OCI-M2 (cell line): Measurements from ENCODE around the gene PRPS1L1.

Experiments
- DNase-seq: peaks from one replicate; lab custom pipeline; 2025; ENCODE audit not compliant: unreplicated experiment; lab: John Stamatoyannopoulos, UW

Gene PRPS1L1

GRCh38 chr7:18027628-18028027 lies at the start of gene PRPS1L1:
Gene PRPS1L1 (minus strand): TSS chr7:18027846.
- no peak for DNase-seq

- DNase-seq = no peak
Measured at GRCh38 chr7:18076461-18076860, 48.8 kb upstream of the PRPS1L1 start.

- DNase-seq = no peak
Measured at GRCh38 chr7:18068745-18069144, 41.1 kb upstream of the PRPS1L1 start.

- no peak for DNase-seq
Measured at GRCh38 chr7:18064242-18064838, 36.7 kb upstream of the PRPS1L1 start.

GRCh38 chr7:18063149-18063901 lies 35.7 kb upstream of the PRPS1L1 start:
- DNase-seq = no peak

GRCh38 chr7:18059171-18059570 lies 31.5 kb upstream of the PRPS1L1 start:
- no peak for DNase-seq

GRCh38 chr7:18053941-18054340 lies 26.3 kb upstream of the PRPS1L1 start:
- DNase-seq = no peak

GRCh38 chr7:18053177-18053928 lies 25.7 kb upstream of the PRPS1L1 start:
- no peak for DNase-seq

- DNase-seq = no peak
Measured at GRCh38 chr7:18049262-18049661, 21.6 kb upstream of the PRPS1L1 start.

- no peak for DNase-seq
Measured at GRCh38 chr7:18046601-18047000, 19.0 kb upstream of the PRPS1L1 start.

GRCh38 chr7:18045171-18045570 lies 17.5 kb upstream of the PRPS1L1 start:
- no peak for DNase-seq

- no peak for DNase-seq
Measured at GRCh38 chr7:18041191-18041590, 13.5 kb upstream of the PRPS1L1 start.

- DNase-seq = no peak
Measured at GRCh38 chr7:18040196-18040595, 12.6 kb upstream of the PRPS1L1 start.

- no peak for DNase-seq
Measured at GRCh38 chr7:18038382-18038781, 10.7 kb upstream of the PRPS1L1 start.

GRCh38 chr7:18037609-18038008 lies 10.0 kb upstream of the PRPS1L1 start:
- DNase-seq = no peak

GRCh38 chr7:18036783-18037182 lies 9.1 kb upstream of the PRPS1L1 start:
- no peak for DNase-seq

GRCh38 chr7:18030758-18031157 lies 3.1 kb upstream of the PRPS1L1 start:
- no peak for DNase-seq

- DNase-seq = no peak
Measured at GRCh38 chr7:18020138-18020715, 7.4 kb downstream of the PRPS1L1 start.

GRCh38 chr7:18019555-18019954 lies 8.1 kb downstream of the PRPS1L1 start:
- DNase-seq = no peak

GRCh38 chr7:18018296-18019215 lies 9.1 kb downstream of the PRPS1L1 start:
- DNase-seq = no peak
